Fibroblast of lung (primary cell): Measurements from ENCODE around the gene KIN. TPM values are rescaled to one million over a fixed set of nuclear protein-coding genes. Genes with fewer than 3 reads are reported as not detected.
"Not testable (repeated sequence)": the region's sequence is repeated elsewhere in the genome, so short reads cannot be mapped to it uniquely, and the experiment has no call there.

ENCODE experiments used
- DNase-seq, 2 donors: peaks; one replicate each; pipeline versions ENCODE4 v3.0.0 to v3.0.0-alpha.2; 2010; ENCODE audit warnings: low read depth in 2 of 2
- H2AFZ ChIP-seq: 2 replicates; pipeline ENCODE4 v1.5.1; 2012; ENCODE audit warnings: low read length, control low read depth, inconsistent platforms
- H3K27ac ChIP-seq: 2 replicates; pipeline ENCODE4 v1.5.1; 2011; ENCODE audit warnings: low read length, control low read depth; ENCODE audit not compliant: insufficient read depth
- H3K27me3 ChIP-seq: 2 replicates; pipeline ENCODE4 v1.5.1; 2011; ENCODE audit warnings: mild to moderate bottlenecking, low read length; ENCODE audit not compliant: control insufficient read depth, insufficient read depth
- H3K36me3 ChIP-seq: 2 replicates; pipeline ENCODE4 v1.5.1; 2011; ENCODE audit warnings: low read length; ENCODE audit not compliant: control insufficient read depth, insufficient read depth
- H3K4me1 ChIP-seq: 2 replicates; pipeline ENCODE4 v1.5.1; 2011; ENCODE audit warnings: low read length; ENCODE audit not compliant: control insufficient read depth, insufficient read depth; ENCODE audit errors: extremely low read depth
- H3K4me2 ChIP-seq: 2 replicates; pipeline ENCODE4 v1.5.1; 2011; ENCODE audit warnings: low read length, control low read depth; ENCODE audit not compliant: insufficient read depth; ENCODE audit errors: extremely low read depth
- H3K4me3 ChIP-seq, 4 experiments: fragments of 200-600 bp in 1 of 4; sonication (generic) in 1 of 4; replicated peaks in 1 of 4; 2 replicates each; pipeline ENCODE4 v1.5.1; 2011 to 2016; ENCODE audit warnings: low read length in 4 of 4, low read depth in 3 of 4, mild to moderate bottlenecking in 3 of 4, control low read depth in 2 of 4, inconsistent platforms in 1 of 4, mixed read lengths in 1 of 4; ENCODE audit not compliant: insufficient read depth in 1 of 4; ENCODE audit errors: control extremely low read depth in 1 of 4
- H3K79me2 ChIP-seq: 2 replicates; pipeline ENCODE4 v1.5.1; 2012; ENCODE audit warnings: mild to moderate bottlenecking, low read length, inconsistent platforms; ENCODE audit not compliant: control insufficient read depth, insufficient read depth
- H3K9ac ChIP-seq: 2 replicates; pipeline ENCODE4 v1.5.1; 2011; ENCODE audit warnings: mild to moderate bottlenecking, low read length, control low read depth; ENCODE audit not compliant: insufficient read depth
- H3K9me3 ChIP-seq: 2 replicates; pipeline ENCODE4 v1.5.1; 2012; ENCODE audit warnings: low read depth, low read length; ENCODE audit not compliant: control insufficient read depth, insufficient read depth
- H4K20me1 ChIP-seq: 2 replicates; pipeline ENCODE4 v1.5.1; 2011; ENCODE audit warnings: low read length; ENCODE audit not compliant: control insufficient read depth, insufficient read depth; ENCODE audit errors: extremely low read depth
- EZH2 ChIP-seq: IDR thresholded peaks from 2 replicates; pipeline ENCODE4 v1.5.1; 2012; ENCODE audit warnings: low read length, control low read depth, mild to moderate bottlenecking; ENCODE audit errors: missing control alignments
- polyA plus RNA-seq, 2 donors: library from polyadenylated mRNA; depleted of rRNA in 1 of 2; stranded (reverse) in 1 of 2; unstranded in 1 of 2; fragments of >200 nt; gene quantifications; 2 replicates each; pipeline ENCODE4 v1.2.1, GENCODE V29; 2011 to 2012; ENCODE audit warnings: missing spikeins in 1 of 2
- total RNA-seq: library from RNA; depleted of rRNA; stranded (reverse); fragments of >200 nt; gene quantifications from 2 replicates; pipeline ENCODE4 v1.2.1, GENCODE V29; 2014
- TF ChIP-seq, protein P1 (sequence below), 2 donors: IDR thresholded peaks in 1 of 2; conservative IDR thresholded peaks in 1 of 2; 1 replicate in 1 of 2; 2 replicates in 1 of 2; pipeline ENCODE4 v1.5.1; 2011 to 2012; ENCODE audit warnings: low read length in 2 of 2, control low read depth in 1 of 2, inconsistent platforms in 1 of 2, low read depth in 1 of 2, mild to moderate bottlenecking in 1 of 2

Gene KIN
- total and polyA plus RNA-seq, 2 donors (not counting 1 experiment from before 2014, with no cell fraction given), result 9.6 to 10.1 TPM

DNA sequence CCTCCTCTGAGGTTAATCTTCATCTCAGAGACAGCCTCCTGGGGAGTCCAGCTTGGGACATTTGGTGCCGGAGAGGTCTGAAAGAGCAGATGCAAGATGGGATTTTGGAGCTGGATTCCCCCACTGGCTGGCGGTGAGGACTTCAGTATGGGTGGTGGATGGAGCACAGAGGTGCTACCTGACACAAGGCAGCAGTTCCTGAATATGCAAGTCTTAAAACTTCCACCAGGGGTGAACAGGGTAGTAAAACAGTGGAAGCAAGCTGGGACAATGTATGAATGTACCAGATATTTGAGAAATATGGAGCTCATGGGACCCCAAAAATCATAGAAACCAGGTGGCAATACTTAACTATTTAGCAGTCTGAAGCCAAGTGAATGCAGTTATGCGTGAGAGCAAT is 25.7 kb upstream of the KIN start:
- Histone ChIP-seq H3K9ac (no peak overlapping the region), H4K20me1 (no peaks in the 10 kb centered on the region), H3K79me2 (peaks cover under 1% of the 10 kb centered on the region), H3K4me1 (no peaks in the 10 kb centered on the region), H3K9me3 (no peaks in the 10 kb centered on the region), H3K36me3 (no peaks in the 10 kb centered on the region), H3K27ac (no peak overlapping the region), H3K4me3 (no peak overlapping the region), H3K27me3 (peaks cover 8% of the 10 kb centered on the region), H3K4me2 (no peak overlapping the region), H2AFZ (no peak overlapping the region)
- TF ChIP-seq, protein P1, sequence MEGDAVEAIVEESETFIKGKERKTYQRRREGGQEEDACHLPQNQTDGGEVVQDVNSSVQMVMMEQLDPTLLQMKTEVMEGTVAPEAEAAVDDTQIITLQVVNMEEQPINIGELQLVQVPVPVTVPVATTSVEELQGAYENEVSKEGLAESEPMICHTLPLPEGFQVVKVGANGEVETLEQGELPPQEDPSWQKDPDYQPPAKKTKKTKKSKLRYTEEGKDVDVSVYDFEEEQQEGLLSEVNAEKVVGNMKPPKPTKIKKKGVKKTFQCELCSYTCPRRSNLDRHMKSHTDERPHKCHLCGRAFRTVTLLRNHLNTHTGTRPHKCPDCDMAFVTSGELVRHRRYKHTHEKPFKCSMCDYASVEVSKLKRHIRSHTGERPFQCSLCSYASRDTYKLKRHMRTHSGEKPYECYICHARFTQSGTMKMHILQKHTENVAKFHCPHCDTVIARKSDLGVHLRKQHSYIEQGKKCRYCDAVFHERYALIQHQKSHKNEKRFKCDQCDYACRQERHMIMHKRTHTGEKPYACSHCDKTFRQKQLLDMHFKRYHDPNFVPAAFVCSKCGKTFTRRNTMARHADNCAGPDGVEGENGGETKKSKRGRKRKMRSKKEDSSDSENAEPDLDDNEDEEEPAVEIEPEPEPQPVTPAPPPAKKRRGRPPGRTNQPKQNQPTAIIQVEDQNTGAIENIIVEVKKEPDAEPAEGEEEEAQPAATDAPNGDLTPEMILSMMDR (conservative IDR thresholded peaks at IDR 0.05 in 1 of 2, IDR thresholded peaks at IDR 0.05 in 1 of 2; ENCODE audit: low read depth in 1 of 2, low read length in 2 of 2), result no peak
- TF ChIP-seq EZH2, result no peak
- no peak for DNase-seq

DNA sequence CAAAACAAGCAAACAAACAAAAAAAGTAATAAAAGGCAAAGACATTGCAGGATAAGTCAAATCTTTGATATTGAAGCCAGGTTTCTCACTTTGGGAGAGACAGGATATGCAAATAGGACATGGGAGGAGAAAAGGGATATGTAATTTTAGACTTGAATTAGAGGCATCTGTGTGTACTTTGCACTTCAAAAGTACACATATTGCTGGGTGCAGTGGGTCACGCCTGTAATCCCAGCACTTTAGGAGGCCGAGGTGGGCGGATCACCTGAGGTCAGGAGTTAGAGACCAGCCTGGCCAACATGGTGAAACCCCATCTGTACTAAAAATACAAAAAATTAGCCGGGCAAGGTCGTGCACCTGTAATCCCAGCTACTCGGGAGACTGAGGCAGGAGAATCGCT is 23.9 kb upstream of the KIN start:
- H3K4me1 ChIP-seq, H3K4me2 ChIP-seq, DNase-seq, H2AFZ ChIP-seq, H3K27me3 ChIP-seq, H3K9ac ChIP-seq, H3K79me2 ChIP-seq, H3K4me3 ChIP-seq, H3K27ac ChIP-seq, H3K9me3 ChIP-seq, H3K36me3 ChIP-seq, H4K20me1 ChIP-seq: not testable (repeated sequence)

DNA sequence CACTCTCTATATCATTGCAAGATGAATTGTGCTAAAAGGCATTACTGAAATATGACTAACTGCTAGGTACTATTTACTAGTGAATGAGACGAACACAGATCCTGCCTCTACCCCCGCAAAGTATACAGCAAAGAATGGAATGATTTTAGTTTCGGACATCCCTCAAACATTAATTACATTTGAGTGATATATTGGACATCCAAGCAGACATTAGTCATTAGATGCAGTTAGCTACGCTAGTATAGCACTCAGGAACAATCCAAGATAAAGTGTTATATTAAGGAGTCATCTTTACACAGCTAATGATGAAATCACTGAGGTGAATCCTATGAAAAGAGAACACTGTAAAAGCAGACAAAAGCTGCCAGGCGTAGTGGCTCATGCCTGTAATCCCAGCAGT is 23.2 kb upstream of the KIN start:
- H3K9me3 ChIP-seq, result no peaks in the 10 kb centered on the region
- H3K4me1 ChIP-seq, result no peaks in the 10 kb centered on the region
- no peak for DNase-seq
- TF ChIP-seq EZH2, result no peak
- TF ChIP-seq, protein P1 (conservative IDR thresholded peaks at IDR 0.05 in 1 of 2, IDR thresholded peaks at IDR 0.05 in 1 of 2; ENCODE audit: low read depth in 1 of 2, low read length in 2 of 2), result no peak
- no peak overlapping the region for H3K9ac ChIP-seq
- H3K27ac ChIP-seq, result no peak overlapping the region
- H3K4me2 ChIP-seq, result no peak overlapping the region
- H2AFZ ChIP-seq, result no peak overlapping the region
- H3K4me3 ChIP-seq, result no peak overlapping the region
- peaks cover 4% of the 10 kb centered on the region for H3K27me3 ChIP-seq
- H3K36me3 ChIP-seq, result no peaks in the 10 kb centered on the region
- no peaks in the 10 kb centered on the region for H3K79me2 ChIP-seq
- no peaks in the 10 kb centered on the region for H4K20me1 ChIP-seq
